ENCODE results near the gene PPEF1. TPM values are rescaled to one million over a fixed set of nuclear protein-coding genes. Genes with fewer than 3 reads are reported as not detected.

Gene PPEF1
- 1 to 10 TPM in 1 of 4 donors, under 1 TPM in 1, not detected in 2; 0.62 to 1.0 TPM for total RNA-seq

DNA sequence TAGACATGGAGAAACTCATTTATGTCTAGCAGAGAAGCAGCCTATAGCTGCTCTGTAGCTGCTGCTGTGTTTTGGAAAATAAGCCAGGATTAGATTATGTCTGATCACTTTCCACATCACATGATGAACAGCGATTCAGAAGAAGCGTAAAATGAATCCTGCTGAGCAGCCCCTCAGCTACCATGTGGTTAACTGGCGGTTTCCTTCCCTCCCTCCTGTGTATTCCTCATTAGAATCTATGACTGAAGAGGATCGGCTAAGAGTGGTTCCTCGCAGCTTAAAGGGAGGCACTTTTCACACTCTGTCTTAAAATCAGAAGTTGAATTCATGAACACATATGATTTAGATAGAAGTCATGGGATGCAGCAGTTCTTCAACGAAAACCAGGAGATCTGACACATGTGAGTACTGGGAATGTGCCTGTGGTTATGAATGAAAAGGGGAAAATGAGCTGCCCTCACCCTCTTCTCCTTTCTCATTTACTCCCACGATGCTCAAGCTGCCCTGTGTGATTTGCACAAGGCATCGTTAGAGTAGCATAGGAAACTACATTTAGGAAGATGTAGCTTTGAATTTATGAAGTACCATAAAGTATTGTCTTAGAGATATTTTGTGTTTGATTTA, at the start of gene PPEF1:
TSS of gene PPEF1 (plus strand) at position 220 of the 624 bp plus-strand sequence. CDS start at position 356, 136 bp downstream.
- no peak for DNase-seq (ENCODE audit: low spot score in 2 of 2)
- 48 to 62% methylated on average over 8 of the region's 8 CpGs for WGBS, 2 donors

DNA sequence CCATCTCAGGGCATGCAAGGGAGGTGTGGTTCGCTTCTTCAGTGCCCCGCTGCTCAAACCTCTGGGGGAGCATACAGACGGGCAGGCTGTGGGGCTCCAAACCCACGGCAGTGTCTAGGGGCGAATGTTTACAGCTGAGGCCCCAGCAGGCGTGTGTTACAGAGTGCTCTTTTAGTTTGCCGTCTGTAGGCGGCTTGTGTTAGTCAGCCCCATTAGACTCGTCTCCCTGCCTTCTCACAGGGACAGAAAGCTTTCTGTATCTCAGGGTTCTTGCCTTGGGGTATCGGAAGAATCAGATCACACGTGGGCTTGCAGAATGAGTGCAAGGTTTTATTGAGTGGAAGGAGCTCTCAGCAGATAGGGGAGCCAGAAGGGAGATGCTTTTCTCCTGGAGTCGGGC, 46.2 kb upstream of the PPEF1 start:
- no peak overlapping the region for H3K4me3 ChIP-seq (ENCODE audit: low read depth, poor library complexity, severe bottlenecking)
- intact Hi-C loops (cut with DNase I; ENCODE audit: low total_unique reads) = no loop called here
- DNase-seq (ENCODE audit: low spot score in 2 of 2) = no peak
- WGBS, 2 donors = 72 to 80% methylated on average over 7 to 12 of the region's 12 CpGs
- TF ChIP-seq POLR2A (IDR thresholded peaks at IDR 0.05) = no peak
- TF ChIP-seq, protein P1, sequence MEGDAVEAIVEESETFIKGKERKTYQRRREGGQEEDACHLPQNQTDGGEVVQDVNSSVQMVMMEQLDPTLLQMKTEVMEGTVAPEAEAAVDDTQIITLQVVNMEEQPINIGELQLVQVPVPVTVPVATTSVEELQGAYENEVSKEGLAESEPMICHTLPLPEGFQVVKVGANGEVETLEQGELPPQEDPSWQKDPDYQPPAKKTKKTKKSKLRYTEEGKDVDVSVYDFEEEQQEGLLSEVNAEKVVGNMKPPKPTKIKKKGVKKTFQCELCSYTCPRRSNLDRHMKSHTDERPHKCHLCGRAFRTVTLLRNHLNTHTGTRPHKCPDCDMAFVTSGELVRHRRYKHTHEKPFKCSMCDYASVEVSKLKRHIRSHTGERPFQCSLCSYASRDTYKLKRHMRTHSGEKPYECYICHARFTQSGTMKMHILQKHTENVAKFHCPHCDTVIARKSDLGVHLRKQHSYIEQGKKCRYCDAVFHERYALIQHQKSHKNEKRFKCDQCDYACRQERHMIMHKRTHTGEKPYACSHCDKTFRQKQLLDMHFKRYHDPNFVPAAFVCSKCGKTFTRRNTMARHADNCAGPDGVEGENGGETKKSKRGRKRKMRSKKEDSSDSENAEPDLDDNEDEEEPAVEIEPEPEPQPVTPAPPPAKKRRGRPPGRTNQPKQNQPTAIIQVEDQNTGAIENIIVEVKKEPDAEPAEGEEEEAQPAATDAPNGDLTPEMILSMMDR (IDR thresholded peaks at IDR 0.05) = no peak

More for the DNA sequence above, at the start of gene PPEF1:
- no peak within 1 kb of the TSS for H3K4me3 ChIP-seq (ENCODE audit: low read depth, poor library complexity, severe bottlenecking)
- intact Hi-C loops (cut with DNase I; ENCODE audit: low total_unique reads) = no loop called here
- TF ChIP-seq, protein P1 (IDR thresholded peaks at IDR 0.05) = no peak
- no peak for TF ChIP-seq POLR2A (IDR thresholded peaks at IDR 0.05)

GRCh38 chrX:18664947-18665346, 42.5 kb upstream of the PPEF1 start:
- TF ChIP-seq, protein P1 (IDR thresholded peaks at IDR 0.05) = no peak
- no peak for TF ChIP-seq POLR2A (IDR thresholded peaks at IDR 0.05)
- intact Hi-C loops (cut with DNase I; ENCODE audit: low total_unique reads) = no loop called here
- WGBS, 2 donors = 87 to 94% methylated on average over 8 of the region's 8 CpGs
- no peak overlapping the region for H3K4me3 ChIP-seq (ENCODE audit: low read depth, poor library complexity, severe bottlenecking)
- DNase-seq (ENCODE audit: low spot score in 2 of 2) = no peak

DNA sequence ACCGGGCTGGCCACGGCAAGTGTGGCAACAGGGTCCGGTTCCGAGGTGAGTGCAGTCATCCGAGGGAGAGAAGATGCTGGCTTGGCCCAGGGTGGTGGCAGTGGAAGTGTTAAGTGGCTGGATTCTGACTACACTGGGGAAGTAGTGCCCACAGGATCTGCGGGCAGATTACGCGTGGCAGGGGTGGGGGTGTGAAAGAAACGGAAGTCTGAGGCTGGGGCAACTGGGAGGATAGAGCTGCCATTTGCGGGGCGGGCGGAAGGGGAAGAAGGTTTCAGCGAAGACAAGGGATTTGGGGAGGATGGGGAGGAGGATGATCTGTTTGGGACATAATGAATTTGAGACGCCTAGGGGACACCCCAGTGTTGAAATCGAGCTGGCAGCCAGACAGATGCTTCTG, 40.8 kb upstream of the PPEF1 start:
- H3K4me3 ChIP-seq (ENCODE audit: low read depth, poor library complexity, severe bottlenecking) = no peak overlapping the region
- DNase-seq (ENCODE audit: low spot score in 2 of 2) = no peak
- 85 to 88% methylated on average over 15 of the region's 15 CpGs for WGBS, 2 donors
- TF ChIP-seq POLR2A (IDR thresholded peaks at IDR 0.05) = no peak
- TF ChIP-seq, protein P1 (IDR thresholded peaks at IDR 0.05) = no peak
- intact Hi-C loops (cut with DNase I; ENCODE audit: low total_unique reads) = no loop called here

DNA sequence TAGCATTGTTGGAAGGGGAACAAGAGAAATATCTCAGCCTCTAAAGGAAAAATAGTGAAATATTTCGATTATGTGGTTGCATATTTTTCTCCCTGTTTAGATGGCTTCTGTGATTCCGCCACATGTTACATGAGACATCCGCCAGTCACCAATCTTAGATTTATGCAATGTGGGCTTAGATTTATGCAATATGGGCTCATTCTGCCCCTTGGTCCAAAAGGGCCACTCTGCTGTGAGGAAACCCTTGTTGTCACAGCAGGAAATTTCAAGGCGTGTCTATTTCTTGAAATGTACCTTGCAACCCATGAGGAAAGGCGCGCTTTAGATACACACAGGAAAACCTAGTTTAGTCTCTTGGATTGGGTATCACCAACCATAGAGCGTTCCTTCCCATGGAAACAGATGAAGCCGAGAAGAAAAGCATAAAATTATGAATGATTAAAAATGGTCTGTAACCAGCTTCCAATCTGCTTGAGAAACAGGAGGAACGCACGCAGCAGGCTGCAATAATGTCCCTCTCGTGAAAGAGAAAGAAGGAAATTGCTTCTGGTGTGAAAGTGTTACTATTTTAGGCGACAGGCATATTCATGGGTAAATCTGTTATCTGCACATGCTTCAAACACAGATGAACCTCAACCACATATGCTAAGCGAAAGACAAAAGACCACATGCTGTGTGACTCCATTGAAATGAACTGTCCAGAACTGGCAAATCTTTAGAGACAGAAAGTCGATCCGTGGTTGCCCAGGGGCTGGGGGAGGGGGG, 39.2 kb upstream of the PPEF1 start:
- 61 to 69% methylated on average over 15 of the region's 15 CpGs for WGBS, 2 donors
- intact Hi-C loops (cut with DNase I; ENCODE audit: low total_unique reads) = no loop called here

More for the DNA sequence above, 39.2 kb upstream of the PPEF1 start:
- H3K4me3 ChIP-seq (ENCODE audit: low read depth, poor library complexity, severe bottlenecking) = no peak overlapping the region
- no peak for TF ChIP-seq POLR2A (IDR thresholded peaks at IDR 0.05)
- TF ChIP-seq, protein P1 (IDR thresholded peaks at IDR 0.05) = no peak
- no peak for DNase-seq (ENCODE audit: low spot score in 2 of 2)

Data from lower leg skin (tissue), 4 donors.